Measurements from ENCODE around the gene TRERF1.
A peak's percentile ranks its signal among the peaks of the same experiment; 100 is the strongest.

Gene TRERF1

GRCh38 chr6:42393339-42393738 lies 58.4 kb downstream of the TRERF1 start:
- DNase-seq (ENCODE audit: low spot score), result no peak

- DNase-seq (ENCODE audit: low spot score), result no peak
Measured at GRCh38 chr6:42392833-42393232, 58.9 kb downstream of the TRERF1 start.

GRCh38 chr6:42391441-42391840 lies 60.3 kb downstream of the TRERF1 start:
- no peak for DNase-seq (ENCODE audit: low spot score)

GRCh38 chr6:42390228-42390934 lies 61.3 kb downstream of the TRERF1 start:
- DNase-seq (ENCODE audit: low spot score), result peak; percentile 91

GRCh38 chr6:42389736-42390135 lies 62.0 kb downstream of the TRERF1 start:
- DNase-seq (ENCODE audit: low spot score), result no peak

- DNase-seq (ENCODE audit: low spot score), result no peak
Measured at GRCh38 chr6:42388046-42388445, 63.7 kb downstream of the TRERF1 start.

- peak; percentile 63 for DNase-seq (ENCODE audit: low spot score)
Measured at GRCh38 chr6:42387336-42387735, 64.4 kb downstream of the TRERF1 start.

- DNase-seq (ENCODE audit: low spot score), result no peak
Measured at GRCh38 chr6:42385339-42385738, 66.4 kb downstream of the TRERF1 start.

- DNase-seq (ENCODE audit: low spot score), result peak; percentile 77
Measured at GRCh38 chr6:42383421-42384205, 68.1 kb downstream of the TRERF1 start.

- DNase-seq (ENCODE audit: low spot score), result no peak
Measured at GRCh38 chr6:42381850-42382249, 69.9 kb downstream of the TRERF1 start.

GRCh38 chr6:42380228-42380979 lies 71.3 kb downstream of the TRERF1 start:
- no peak for DNase-seq (ENCODE audit: low spot score)

GRCh38 chr6:42378536-42378935 lies 73.2 kb downstream of the TRERF1 start:
- DNase-seq (ENCODE audit: low spot score), result no peak

- peak; percentile 82 for DNase-seq (ENCODE audit: low spot score)
Measured at GRCh38 chr6:42378125-42378524, 73.6 kb downstream of the TRERF1 start.

- DNase-seq (ENCODE audit: low spot score), result no peak
Measured at GRCh38 chr6:42375007-42375635, 76.6 kb downstream of the TRERF1 start.

GRCh38 chr6:42374018-42374669 lies 77.6 kb downstream of the TRERF1 start:
- DNase-seq (ENCODE audit: low spot score), result peak; percentile 68

GRCh38 chr6:42372699-42373098 lies 79.0 kb downstream of the TRERF1 start:
- DNase-seq (ENCODE audit: low spot score), result no peak

GRCh38 chr6:42370323-42370985 lies 81.3 kb downstream of the TRERF1 start:
- DNase-seq (ENCODE audit: low spot score), result no peak

- DNase-seq (ENCODE audit: low spot score), result peak; percentile 76
Measured at GRCh38 chr6:42369568-42369967, 82.2 kb downstream of the TRERF1 start.

- DNase-seq (ENCODE audit: low spot score), result peak; percentile 81
Measured at GRCh38 chr6:42368181-42368580, 83.5 kb downstream of the TRERF1 start.

- DNase-seq (ENCODE audit: low spot score), result peak; percentile 67
Measured at GRCh38 chr6:42367353-42368011, 84.2 kb downstream of the TRERF1 start.

- DNase-seq (ENCODE audit: low spot score), result no peak
Measured at GRCh38 chr6:42366999-42367352, 84.8 kb downstream of the TRERF1 start.

All from activated CD4-positive, alpha-beta T cell treated with anti-CD3 and anti-CD28 coated beads, Interleukin-2, Interleukin-4, amounts not matched to agents 100 ng/mL and 50 ng/mL, durations not matched to agents 16 hours and 8 hours (primary cell).